ENCODE data around the gene P3H3.

P3H3 gene

DNA sequence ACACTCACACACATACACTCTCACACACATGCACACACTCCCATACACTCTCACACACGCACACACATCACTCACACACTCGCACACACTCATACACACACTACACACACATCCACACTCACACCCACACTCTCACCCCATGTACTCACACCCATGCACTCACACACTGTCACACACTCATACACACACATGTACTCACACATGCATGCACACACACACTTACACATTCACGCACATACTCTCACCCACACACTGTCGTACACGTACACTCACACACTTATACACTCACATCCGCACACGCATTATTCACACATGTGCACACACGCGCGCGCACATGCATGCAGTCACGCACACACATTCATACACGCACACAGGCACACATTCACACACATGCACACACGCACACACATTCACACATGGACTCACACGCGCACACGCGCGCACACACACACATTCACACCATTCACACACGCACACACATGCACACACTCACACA is 10.5 kb upstream of the P3H3 start:
- Mint-ChIP-seq H3K4me3 (no peak overlapping the region), H3K27ac (no peak overlapping the region), H3K36me3 (ENCODE audit: insufficient read depth) (no peaks in the 10 kb centered on the region), H3K9me3 (no peaks in the 10 kb centered on the region), H3K4me1 (ENCODE audit: low read depth in 2 of 2) (peaks cover 4 to 11% of the 10 kb centered on the region in 2 donors), H3K27me3 (peaks cover 33 to 46% of the 10 kb centered on the region in 2 donors)
- no peak for DNase-seq
- ATAC-seq (replicated peaks), result no peak

DNA sequence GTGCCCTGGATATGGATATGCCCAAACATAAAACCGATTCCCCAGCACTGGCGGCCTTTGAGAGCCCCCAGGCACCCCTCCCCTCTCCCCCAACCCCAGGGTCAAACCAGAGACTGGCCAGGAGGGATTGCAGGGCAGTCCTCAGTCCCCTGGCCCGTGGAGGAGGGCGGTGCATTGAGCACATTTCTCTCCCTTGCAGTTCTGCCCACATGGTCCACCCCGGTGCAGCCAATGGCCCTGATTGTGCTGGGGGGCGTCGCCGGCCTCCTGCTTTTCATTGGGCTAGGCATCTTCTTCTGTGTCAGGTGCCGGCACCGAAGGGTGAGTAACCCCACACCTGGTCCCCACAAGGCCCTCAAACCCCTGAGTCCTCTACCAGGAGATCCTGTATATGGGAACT is 10.0 kb upstream of the P3H3 start:
- Mint-ChIP-seq H3K36me3 (ENCODE audit: insufficient read depth) (no peaks in the 10 kb centered on the region), H3K9me3 (no peaks in the 10 kb centered on the region), H3K4me1 (ENCODE audit: low read depth in 2 of 2) (peaks cover 4 to 11% of the 10 kb centered on the region in 2 donors), H3K27ac (no peak overlapping the region), H3K4me3 (no peak overlapping the region), H3K27me3 (peaks cover 38 to 51% of the 10 kb centered on the region in 2 donors)
- no peak for ATAC-seq (replicated peaks)
- no peak for DNase-seq

DNA sequence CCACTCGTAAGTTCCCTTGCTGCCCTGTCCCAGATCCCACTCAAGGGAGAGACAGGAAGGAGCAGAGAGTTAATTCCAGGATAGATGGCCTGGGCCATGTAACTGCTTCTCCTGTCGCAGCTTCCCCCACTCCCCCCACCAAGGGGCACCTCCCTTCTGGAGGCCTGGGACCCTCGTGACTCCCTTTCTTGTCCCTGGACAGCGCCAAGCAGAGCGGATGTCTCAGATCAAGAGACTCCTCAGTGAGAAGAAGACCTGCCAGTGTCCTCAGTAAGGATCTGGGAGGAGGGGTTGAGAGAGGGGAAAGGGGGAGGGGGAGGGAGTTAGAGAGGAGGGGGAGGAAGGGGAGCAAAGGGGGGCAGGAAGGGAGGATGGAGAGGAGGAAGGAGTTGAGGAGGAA is 9.6 kb upstream of the P3H3 start:
- Mint-ChIP-seq H3K36me3 (ENCODE audit: insufficient read depth) (no peaks in the 10 kb centered on the region), H3K9me3 (no peaks in the 10 kb centered on the region), H3K27me3 (peaks cover 42 to 55% of the 10 kb centered on the region in 2 donors), H3K27ac (no peak overlapping the region), H3K4me3 (no peak overlapping the region), H3K4me1 (ENCODE audit: low read depth in 2 of 2) (peaks cover 4 to 11% of the 10 kb centered on the region in 2 donors)
- ATAC-seq (replicated peaks), result no peak
- DNase-seq, result no peak

DNA sequence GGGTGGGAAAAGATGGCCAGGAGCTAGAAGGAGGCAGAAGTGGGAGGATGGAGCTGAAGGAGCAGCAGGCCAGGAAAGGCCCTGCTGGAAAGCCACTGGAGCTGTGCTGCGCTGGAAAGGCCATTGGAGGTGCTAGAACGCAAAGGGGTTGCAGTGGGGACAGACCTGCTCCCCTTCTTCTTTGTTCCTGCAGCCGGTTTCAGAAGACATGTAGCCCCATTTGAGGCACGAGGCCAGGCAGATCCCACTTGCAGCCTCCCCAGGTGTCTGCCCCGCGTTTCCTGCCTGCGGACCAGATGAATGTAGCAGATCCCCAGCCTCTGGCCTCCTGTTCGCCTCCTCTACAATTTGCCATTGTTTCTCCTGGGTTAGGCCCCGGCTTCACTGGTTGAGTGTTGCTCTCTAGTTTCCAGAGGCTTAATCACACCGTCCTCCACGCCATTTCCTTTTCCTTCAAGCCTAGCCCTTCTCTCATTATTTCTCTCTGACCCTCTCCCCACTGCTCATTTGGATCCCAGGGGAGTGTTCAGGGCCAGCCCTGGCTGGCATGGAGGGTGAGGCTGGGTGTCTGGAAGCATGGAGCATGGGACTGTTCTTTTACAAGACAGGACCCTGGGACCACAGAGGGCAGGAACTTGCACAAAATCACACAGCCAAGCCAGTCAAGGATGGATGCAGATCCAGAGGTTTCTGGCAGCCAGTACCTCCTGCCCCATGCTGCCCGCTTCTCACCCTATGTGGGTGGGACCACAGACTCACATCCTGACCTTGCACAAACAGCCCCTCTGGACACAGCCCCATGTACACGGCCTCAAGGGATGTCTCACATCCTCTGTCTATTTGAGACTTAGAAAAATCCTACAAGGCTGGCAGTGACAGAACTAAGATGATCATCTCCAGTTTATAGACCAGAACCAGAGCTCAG is 8.8 kb upstream of the P3H3 start:
- H3K27me3 Mint-ChIP-seq, result peaks cover 41 to 56% of the 10 kb centered on the region in 2 donors
- no peak overlapping the region for H3K4me3 Mint-ChIP-seq
- DNase-seq (no peak), ATAC-seq (replicated peaks) (no peak)
- H3K36me3 Mint-ChIP-seq (ENCODE audit: insufficient read depth), result no peaks in the 10 kb centered on the region
- no peak overlapping the region for H3K27ac Mint-ChIP-seq
- peaks cover 4 to 11% of the 10 kb centered on the region in 2 donors for H3K4me1 Mint-ChIP-seq (ENCODE audit: low read depth in 2 of 2)
- no peaks in the 10 kb centered on the region for H3K9me3 Mint-ChIP-seq

DNA sequence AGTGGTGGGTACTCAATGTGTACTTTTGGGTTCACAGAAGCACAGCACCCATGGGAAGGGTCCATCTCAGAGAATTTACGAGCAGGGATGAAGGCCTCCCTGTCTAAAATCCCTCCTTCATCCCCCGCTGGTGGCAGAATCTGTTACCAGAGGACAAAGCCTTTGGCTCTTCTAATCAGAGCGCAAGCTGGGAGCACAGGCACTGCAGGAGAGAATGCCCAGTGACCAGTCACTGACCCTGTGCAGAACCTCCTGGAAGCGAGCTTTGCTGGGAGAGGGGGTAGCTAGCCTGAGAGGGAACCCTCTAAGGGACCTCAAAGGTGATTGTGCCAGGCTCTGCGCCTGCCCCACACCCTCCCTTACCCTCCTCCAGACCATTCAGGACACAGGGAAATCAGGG is 8.0 kb upstream of the P3H3 start:
- ATAC-seq (replicated peaks), result no peak
- H3K36me3 Mint-ChIP-seq (ENCODE audit: insufficient read depth), result no peaks in the 10 kb centered on the region
- no peak overlapping the region for H3K4me3 Mint-ChIP-seq
- no peak for DNase-seq
- H3K27me3 Mint-ChIP-seq, result peaks cover 43 to 56% of the 10 kb centered on the region in 2 donors
- H3K27ac Mint-ChIP-seq, result no peak overlapping the region
- H3K9me3 Mint-ChIP-seq, result no peaks in the 10 kb centered on the region
- peaks cover 5 to 11% of the 10 kb centered on the region in 2 donors for H3K4me1 Mint-ChIP-seq (ENCODE audit: low read depth in 2 of 2)

DNA sequence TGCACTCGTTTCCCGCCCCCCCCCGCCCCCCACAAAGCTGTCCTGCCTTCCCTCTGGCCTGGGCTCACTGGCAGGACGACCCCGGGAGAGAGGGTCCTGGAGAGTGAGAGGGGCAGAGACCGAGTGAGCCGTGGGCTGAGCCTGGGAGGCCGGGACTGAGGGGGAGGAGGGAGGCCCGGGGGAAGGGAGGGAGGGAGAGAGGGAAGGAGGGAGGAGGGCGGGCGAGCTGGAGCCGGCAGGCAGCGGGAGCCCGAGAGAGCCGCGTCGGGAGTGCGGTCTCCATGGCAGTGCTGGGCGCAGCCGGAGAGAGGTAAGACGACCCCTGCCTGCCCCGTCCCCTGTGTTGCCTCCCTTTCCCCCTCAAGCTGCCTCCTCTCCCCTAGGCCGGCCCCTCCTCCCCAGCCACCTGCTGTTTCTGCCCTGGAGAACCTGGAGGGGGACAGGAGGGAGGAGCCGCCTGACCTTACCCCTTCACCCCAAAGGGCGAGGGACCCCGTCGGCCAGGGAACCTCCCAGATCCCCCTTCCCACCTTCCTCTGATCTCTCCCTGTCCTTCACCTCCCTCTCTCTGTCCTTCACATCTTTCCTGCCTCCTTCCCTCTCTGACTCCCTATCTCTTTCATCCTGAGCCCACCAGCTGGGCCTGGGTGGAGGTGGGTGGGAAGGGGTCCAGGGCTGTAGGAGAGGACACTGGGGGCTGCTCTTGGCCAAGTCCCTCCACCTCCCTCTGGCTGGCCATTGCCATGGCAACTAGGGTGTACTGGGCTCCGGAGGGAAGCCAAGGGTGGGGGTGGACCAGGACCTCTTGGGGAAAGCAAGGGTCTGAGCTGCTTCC is 6.4 kb upstream of the P3H3 start, which contains the start of gene GPR162:
TSS of gene GPR162 (plus strand) at position 231 of the 835 bp plus-strand sequence. CDS start 2,078 bp downstream, outside the sequence.
- ATAC-seq (replicated peaks), result no peak
- Mint-ChIP-seq H3K4me3 (peak within 1 kb of the TSS; percentile 53 to 58), H3K36me3 (ENCODE audit: insufficient read depth) (no peaks in the 10 kb centered on the region), H3K9me3 (no peaks in the 10 kb centered on the region), H3K27ac (no peak within 1 kb of the TSS), H3K27me3 (peaks cover 59 to 67% of the 10 kb centered on the region in 2 donors), H3K4me1 (ENCODE audit: low read depth in 2 of 2) (peaks cover 8 to 16% of the 10 kb centered on the region in 2 donors)
- DNase-seq, result no peak

DNA sequence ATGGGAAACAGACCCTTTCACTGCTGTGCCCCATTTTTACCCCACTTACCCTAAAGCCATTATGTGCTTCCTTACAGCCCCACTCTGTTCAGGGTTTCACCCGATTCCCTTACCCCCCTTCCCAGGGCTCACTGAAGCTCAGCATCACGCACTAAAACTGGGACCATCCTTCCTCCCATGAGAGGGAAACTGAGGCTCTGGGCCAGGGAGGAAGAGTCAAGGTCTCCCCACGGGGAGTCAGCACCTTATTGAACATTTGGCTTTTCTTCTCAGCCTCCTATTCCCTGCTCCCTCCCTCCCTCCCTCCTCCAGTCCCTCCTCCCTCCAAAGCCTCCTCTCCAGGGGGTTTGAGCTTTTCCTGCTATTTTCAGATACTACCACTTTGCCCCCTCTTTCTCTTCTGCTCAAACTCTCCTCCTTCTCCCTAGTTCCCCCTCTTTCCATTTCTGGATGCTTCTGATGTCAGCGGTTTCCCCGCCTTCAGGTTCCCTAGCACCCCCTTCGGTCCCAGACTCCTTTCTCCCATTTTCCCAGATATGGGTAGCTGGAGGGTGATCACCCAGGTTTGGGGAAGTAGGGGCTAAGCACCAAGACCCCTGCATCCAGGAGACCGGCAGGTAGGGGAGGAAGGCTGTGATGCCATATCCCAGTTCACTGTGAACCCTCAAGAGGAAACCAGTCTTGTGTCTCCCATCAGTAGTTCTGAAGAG is 5.6 kb upstream of the P3H3 start:
- Mint-ChIP-seq H3K4me3 (peak overlapping the region; percentile 51 to 58), H3K27ac (peak overlapping the region in 1 of 2 donors; percentile 7), H3K36me3 (ENCODE audit: insufficient read depth) (no peaks in the 10 kb centered on the region), H3K9me3 (no peaks in the 10 kb centered on the region), H3K4me1 (ENCODE audit: low read depth in 2 of 2) (peaks cover 13 to 21% of the 10 kb centered on the region in 2 donors), H3K27me3 (peaks cover 67 to 75% of the 10 kb centered on the region in 2 donors)
- ATAC-seq (replicated peaks) (no peak), DNase-seq (no peak)

DNA sequence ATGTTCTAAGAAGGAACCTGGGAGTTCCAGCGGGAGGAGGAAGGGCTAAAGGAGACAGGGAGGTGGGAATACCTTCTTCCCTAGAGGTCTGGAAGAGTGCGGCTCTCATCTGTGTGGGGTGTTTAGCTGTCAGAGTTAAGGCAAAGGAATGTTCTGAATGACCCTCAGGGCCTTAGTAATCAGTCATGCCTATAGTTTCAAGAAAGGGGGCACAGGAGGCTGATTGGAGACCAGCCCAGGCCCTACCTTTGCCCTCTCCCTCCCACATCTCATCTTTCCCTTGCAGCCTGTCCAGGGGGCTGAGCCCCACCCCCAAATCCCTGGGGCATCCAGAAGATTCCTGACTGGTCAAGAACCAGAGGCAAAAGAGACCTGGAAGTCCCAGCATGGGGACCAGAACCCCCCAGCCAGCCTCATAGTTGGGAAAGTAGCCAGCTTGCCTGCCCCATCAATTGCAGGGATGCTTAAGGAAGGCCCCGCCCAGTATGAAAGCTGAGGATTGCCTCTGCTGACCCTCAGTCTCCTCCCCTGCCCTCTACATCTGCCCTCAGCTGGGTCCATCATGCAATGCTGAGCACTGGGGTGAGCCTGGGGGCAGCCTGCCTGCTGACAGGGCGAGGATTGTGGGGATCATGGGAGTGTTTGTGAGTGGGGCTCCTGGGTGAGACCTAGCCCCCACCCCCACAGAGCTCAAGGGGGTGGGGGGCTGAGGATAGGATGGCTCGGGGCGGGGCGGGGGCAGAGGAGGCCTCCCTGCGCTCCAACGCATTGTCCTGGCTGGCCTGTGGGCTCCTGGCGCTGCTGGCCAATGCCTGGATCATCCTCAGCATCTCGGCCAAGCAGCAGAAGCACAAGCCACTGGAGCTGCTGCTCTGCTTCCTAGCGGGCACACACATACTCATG is 4.8 kb upstream of the P3H3 start:
- H3K36me3 Mint-ChIP-seq (ENCODE audit: insufficient read depth), result no peaks in the 10 kb centered on the region
- H3K27ac Mint-ChIP-seq, result peak overlapping the region in 1 of 2 donors; percentile 7
- DNase-seq, result no peak
- peaks cover 16 to 25% of the 10 kb centered on the region in 2 donors for H3K4me1 Mint-ChIP-seq (ENCODE audit: low read depth in 2 of 2)
- no peaks in the 10 kb centered on the region for H3K9me3 Mint-ChIP-seq
- ATAC-seq (replicated peaks), result no peak
- H3K4me3 Mint-ChIP-seq, result no peak overlapping the region
- peaks cover 73 to 84% of the 10 kb centered on the region in 2 donors for H3K27me3 Mint-ChIP-seq

DNA sequence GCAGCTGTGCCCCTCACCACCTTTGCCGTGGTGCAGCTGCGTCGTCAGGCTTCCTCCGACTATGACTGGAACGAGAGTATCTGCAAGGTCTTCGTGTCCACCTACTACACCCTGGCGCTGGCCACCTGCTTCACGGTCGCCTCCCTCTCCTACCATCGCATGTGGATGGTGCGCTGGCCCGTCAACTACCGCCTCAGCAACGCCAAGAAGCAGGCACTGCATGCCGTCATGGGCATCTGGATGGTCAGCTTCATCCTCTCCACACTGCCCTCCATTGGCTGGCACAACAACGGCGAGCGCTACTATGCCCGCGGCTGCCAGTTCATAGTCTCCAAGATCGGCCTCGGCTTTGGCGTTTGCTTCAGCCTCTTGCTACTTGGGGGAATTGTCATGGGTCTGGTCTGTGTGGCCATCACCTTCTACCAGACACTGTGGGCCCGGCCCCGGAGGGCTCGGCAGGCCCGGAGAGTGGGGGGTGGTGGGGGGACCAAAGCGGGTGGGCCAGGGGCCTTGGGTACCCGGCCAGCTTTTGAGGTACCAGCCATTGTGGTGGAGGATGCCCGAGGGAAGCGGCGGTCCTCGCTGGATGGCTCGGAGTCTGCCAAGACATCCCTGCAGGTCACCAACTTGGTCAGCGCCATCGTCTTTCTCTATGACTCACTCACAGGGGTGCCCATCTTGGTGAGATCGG is 4.0 kb upstream of the P3H3 start:
- no peak for DNase-seq
- peaks cover 77 to 91% of the 10 kb centered on the region in 2 donors for H3K27me3 Mint-ChIP-seq
- peaks cover 1% of the 10 kb centered on the region for H3K36me3 Mint-ChIP-seq (ENCODE audit: insufficient read depth)
- peaks cover 21 to 30% of the 10 kb centered on the region in 2 donors for H3K4me1 Mint-ChIP-seq (ENCODE audit: low read depth in 2 of 2)
- H3K27ac Mint-ChIP-seq, result no peak overlapping the region
- no peaks in the 10 kb centered on the region for H3K9me3 Mint-ChIP-seq
- ATAC-seq (replicated peaks), result no peak
- H3K4me3 Mint-ChIP-seq, result no peak overlapping the region

DNA sequence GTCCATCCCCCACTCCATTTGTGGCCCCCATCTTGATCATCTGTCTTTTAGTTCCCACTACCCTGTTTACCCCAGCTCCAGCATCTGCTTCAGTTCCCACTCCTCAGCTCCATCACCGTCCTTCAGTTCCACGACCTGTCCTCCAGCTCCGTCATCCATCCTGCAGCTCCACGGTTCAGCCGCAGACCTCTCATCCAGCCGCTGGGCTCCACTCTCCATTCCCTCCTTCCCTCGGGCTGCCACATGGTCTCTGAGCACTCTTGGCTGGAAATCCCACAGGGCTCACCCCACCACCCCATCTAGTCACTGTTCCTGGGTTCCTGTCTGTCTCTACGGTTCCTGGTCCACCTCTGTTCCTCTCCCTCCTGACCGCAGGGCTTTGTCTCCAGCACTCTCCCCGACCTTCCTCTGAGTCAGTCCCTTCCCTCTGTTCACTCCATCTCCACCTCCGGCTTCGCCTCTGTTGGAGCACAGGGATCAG is 3.3 kb upstream of the P3H3 start:
- DNase-seq, result no peak
- no peaks in the 10 kb centered on the region for H3K9me3 Mint-ChIP-seq
- peaks cover 5% of the 10 kb centered on the region for H3K36me3 Mint-ChIP-seq (ENCODE audit: insufficient read depth)
- H3K27me3 Mint-ChIP-seq, result peaks cover 80 to 96% of the 10 kb centered on the region in 2 donors
- H3K27ac Mint-ChIP-seq, result no peak overlapping the region
- peaks cover 24 to 34% of the 10 kb centered on the region in 2 donors for H3K4me1 Mint-ChIP-seq (ENCODE audit: low read depth in 2 of 2)
- ATAC-seq (replicated peaks), result no peak
- H3K4me3 Mint-ChIP-seq, result no peak overlapping the region

DNA sequence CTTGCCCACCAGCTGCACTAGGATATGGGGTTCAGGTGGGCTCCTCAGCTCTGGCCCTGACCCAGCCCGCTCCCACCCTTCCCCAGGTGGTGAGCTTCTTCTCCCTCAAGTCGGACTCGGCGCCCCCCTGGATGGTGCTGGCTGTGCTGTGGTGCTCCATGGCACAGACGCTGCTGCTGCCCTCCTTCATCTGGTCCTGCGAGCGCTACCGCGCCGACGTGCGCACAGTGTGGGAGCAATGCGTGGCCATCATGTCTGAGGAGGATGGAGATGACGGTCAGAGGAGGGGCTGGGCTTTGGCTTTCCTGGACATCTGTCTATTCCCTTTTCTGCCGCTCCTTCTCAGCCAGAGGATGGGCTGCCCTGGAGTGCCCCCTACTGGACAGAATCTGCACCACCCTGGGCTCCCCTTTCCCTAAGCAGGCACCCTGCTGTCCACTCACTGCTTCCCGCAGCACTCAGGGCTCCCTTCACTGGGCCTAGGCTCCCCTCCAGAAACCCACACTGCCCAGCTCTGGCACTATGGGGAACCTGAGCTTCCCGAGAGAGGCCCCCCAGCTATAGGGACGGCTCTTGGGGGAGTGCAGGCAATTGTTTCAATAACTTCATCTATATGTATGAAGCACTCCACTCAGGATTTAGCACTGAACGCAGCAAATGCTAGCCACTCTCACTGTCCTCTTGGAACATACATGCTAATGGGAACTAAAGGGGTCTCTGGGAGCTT is 2.6 kb upstream of the P3H3 start:
- peaks cover 5% of the 10 kb centered on the region for H3K36me3 Mint-ChIP-seq (ENCODE audit: insufficient read depth)
- no peak overlapping the region for H3K27ac Mint-ChIP-seq
- peaks cover 27 to 34% of the 10 kb centered on the region in 2 donors for H3K4me1 Mint-ChIP-seq (ENCODE audit: low read depth in 2 of 2)
- H3K4me3 Mint-ChIP-seq, result no peak overlapping the region
- DNase-seq, result peak; percentile 76 to 80 (median 77)
- H3K9me3 Mint-ChIP-seq, result no peaks in the 10 kb centered on the region
- peak; percentile 57 for ATAC-seq (replicated peaks)
- peaks cover 79 to 97% of the 10 kb centered on the region in 2 donors for H3K27me3 Mint-ChIP-seq
